Glutamatergic neuron (in vitro differentiated cells): ENCODE results near the gene THBS1. TPM values are rescaled to one million over a fixed set of nuclear protein-coding genes. Genes with fewer than 3 reads are reported as not detected.

Experiments
- DNase-seq: peaks from one replicate; pipeline ENCODE4 v3.0.0; 2022
- H3K27ac Mint-ChIP-seq: one replicate; pipeline ENCODE4 v1.8.0; 2020; ENCODE audit warnings: mild to moderate bottlenecking, mixed read lengths, inconsistent platforms; ENCODE audit not compliant: unreplicated experiment
- H3K27me3 Mint-ChIP-seq: one replicate; pipeline ENCODE4 v1.8.0; 2020; ENCODE audit warnings: mild to moderate bottlenecking, moderate library complexity, mixed read lengths, inconsistent platforms; ENCODE audit not compliant: unreplicated experiment
- H3K36me3 Mint-ChIP-seq: one replicate; pipeline ENCODE4 v1.8.0; 2020; ENCODE audit warnings: mild to moderate bottlenecking, mixed read lengths, inconsistent platforms; ENCODE audit not compliant: unreplicated experiment
- H3K4me1 Mint-ChIP-seq: one replicate; pipeline ENCODE4 v1.8.0; 2020; ENCODE audit warnings: mild to moderate bottlenecking, low read depth, mixed read lengths, inconsistent platforms; ENCODE audit not compliant: unreplicated experiment
- H3K4me3 Mint-ChIP-seq: one replicate; pipeline ENCODE4 v1.8.0; 2020; ENCODE audit warnings: mild to moderate bottlenecking, mixed read lengths, inconsistent platforms; ENCODE audit not compliant: unreplicated experiment
- H3K9me3 Mint-ChIP-seq: one replicate; pipeline ENCODE4 v1.8.0; 2020; ENCODE audit warnings: mild to moderate bottlenecking, moderate library complexity, mixed read lengths, inconsistent platforms; ENCODE audit not compliant: unreplicated experiment
- total RNA-seq: library from RNA; stranded (reverse); fragmentation: NEBNext Ultra II Directional; extraction: Animal tissue kit (Norgen Biotek cat#: 25700); gene quantifications from one replicate; pipeline ENCODE4 v1.2.1, GENCODE V29; 2021; ENCODE audit not compliant: unreplicated experiment
- TF ChIP-seq, protein P1 (sequence below): fragments of 200-600 bp; sonication (generic); IDR thresholded peaks from one replicate; pipeline ENCODE4 v1.5.0; 2021; ENCODE audit not compliant: partially characterized antibody, unreplicated experiment

THBS1 gene
- total RNA-seq, 1 donor from 2014 or later = 0.83 TPM

- Mint-ChIP-seq H3K4me1 (no peaks in the 10 kb centered on the region), H3K9me3 (peaks cover 2% of the 10 kb centered on the region), H3K27ac (no peak overlapping the region), H3K36me3 (peaks cover 10% of the 10 kb centered on the region), H3K27me3 (peaks cover 2% of the 10 kb centered on the region), H3K4me3 (no peak overlapping the region)
- DNase-seq = no peak
- TF ChIP-seq, protein P1, sequence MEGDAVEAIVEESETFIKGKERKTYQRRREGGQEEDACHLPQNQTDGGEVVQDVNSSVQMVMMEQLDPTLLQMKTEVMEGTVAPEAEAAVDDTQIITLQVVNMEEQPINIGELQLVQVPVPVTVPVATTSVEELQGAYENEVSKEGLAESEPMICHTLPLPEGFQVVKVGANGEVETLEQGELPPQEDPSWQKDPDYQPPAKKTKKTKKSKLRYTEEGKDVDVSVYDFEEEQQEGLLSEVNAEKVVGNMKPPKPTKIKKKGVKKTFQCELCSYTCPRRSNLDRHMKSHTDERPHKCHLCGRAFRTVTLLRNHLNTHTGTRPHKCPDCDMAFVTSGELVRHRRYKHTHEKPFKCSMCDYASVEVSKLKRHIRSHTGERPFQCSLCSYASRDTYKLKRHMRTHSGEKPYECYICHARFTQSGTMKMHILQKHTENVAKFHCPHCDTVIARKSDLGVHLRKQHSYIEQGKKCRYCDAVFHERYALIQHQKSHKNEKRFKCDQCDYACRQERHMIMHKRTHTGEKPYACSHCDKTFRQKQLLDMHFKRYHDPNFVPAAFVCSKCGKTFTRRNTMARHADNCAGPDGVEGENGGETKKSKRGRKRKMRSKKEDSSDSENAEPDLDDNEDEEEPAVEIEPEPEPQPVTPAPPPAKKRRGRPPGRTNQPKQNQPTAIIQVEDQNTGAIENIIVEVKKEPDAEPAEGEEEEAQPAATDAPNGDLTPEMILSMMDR = no peak
Observed at GRCh38 chr15:39621210-39621609, 40.3 kb downstream of the THBS1 start.

DNA sequence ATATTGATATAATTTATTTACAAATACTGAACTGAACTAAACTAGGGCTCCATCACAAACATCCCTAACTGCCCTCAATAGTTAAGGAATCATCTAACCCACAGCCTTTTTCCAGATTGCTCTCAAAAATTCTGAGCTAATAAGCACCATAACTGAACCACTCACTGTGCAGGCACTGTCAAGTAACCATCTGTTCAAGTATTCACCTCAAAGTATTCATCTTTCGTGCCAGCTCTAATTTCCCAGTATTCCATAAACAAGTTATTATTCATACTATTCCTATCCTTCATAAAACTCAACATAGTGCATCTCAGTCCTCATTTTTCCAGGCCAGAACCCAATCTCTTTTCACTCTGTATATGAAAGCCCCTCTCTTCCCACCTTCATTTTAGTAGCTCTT is 41.1 kb downstream of the THBS1 start:
- peaks cover 2% of the 10 kb centered on the region for H3K27me3 Mint-ChIP-seq
- H3K4me3 Mint-ChIP-seq = no peak overlapping the region
- H3K36me3 Mint-ChIP-seq = peaks cover 10% of the 10 kb centered on the region
- no peak for DNase-seq
- peaks cover 4% of the 10 kb centered on the region for H3K9me3 Mint-ChIP-seq
- no peaks in the 10 kb centered on the region for H3K4me1 Mint-ChIP-seq
- H3K27ac Mint-ChIP-seq = no peak overlapping the region
- TF ChIP-seq, protein P1 = no peak

- no peak overlapping the region for H3K4me3 Mint-ChIP-seq
- H3K4me1 Mint-ChIP-seq = peaks cover 5% of the 10 kb centered on the region
- peaks cover 10% of the 10 kb centered on the region for H3K36me3 Mint-ChIP-seq
- peaks cover 2% of the 10 kb centered on the region for H3K27me3 Mint-ChIP-seq
- TF ChIP-seq, protein P1 = no peak
- H3K27ac Mint-ChIP-seq = no peak overlapping the region
- no peak for DNase-seq
- peaks cover 4% of the 10 kb centered on the region for H3K9me3 Mint-ChIP-seq
Observed at GRCh38 chr15:39622660-39623516, 42.0 kb downstream of the THBS1 start.

DNA sequence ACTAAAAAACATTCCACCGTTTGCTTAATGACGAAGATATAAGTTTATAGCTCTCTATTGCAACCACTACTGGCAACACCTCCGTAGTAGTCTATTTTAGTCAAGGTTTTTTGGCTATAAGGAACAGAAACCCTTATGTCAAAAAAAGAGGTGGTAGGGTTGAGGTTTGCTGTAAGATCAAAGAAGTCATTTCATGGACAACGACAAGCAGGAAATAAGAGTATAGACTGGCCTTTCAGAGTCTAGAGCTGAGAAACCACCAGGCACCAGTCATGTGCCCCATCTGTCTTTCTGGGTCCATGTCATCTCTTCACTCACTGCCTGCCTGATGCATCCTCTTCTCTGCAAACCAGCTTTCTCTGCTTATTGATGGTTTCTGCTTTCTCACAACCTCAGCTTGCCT is 42.7 kb downstream of the THBS1 start:
- peaks cover 4% of the 10 kb centered on the region for H3K9me3 Mint-ChIP-seq
- peaks cover 10% of the 10 kb centered on the region for H3K36me3 Mint-ChIP-seq
- no peak for DNase-seq
- H3K27me3 Mint-ChIP-seq = peaks cover 2% of the 10 kb centered on the region
- H3K27ac Mint-ChIP-seq = no peak overlapping the region
- no peak overlapping the region for H3K4me3 Mint-ChIP-seq
- TF ChIP-seq, protein P1 = no peak
- peaks cover 8% of the 10 kb centered on the region for H3K4me1 Mint-ChIP-seq

DNA sequence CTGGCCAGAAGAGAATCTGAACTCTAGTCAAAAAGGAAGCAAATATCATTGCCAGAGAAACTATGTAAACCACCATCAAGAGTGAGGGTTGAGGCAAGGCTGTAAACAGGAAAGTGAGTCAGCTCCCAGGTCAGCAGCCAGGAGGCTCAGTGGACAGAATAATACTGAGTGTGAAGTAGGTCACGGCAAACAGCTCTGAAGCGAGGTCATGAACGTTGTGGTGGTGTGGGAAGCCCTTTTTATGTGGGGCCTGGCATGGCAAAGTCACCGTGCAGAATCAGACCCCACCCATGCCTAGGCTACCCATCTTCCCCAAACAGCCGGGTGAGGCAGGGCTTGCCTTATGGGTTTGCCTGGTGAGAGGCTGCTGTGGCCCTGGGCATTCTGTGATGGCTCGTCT is 43.9 kb downstream of the THBS1 start:
- H3K27me3 Mint-ChIP-seq = peaks cover 2% of the 10 kb centered on the region
- H3K9me3 Mint-ChIP-seq = peaks cover 4% of the 10 kb centered on the region
- TF ChIP-seq, protein P1 = no peak
- no peak for DNase-seq
- peaks cover 10% of the 10 kb centered on the region for H3K36me3 Mint-ChIP-seq
- H3K4me1 Mint-ChIP-seq = peaks cover 10% of the 10 kb centered on the region
- H3K27ac Mint-ChIP-seq = no peak overlapping the region
- H3K4me3 Mint-ChIP-seq = no peak overlapping the region
